Karpas-422 (cell line): ENCODE measurements around the gene NDUFAF5. TPM values are rescaled to one million over a fixed set of nuclear protein-coding genes. Genes with fewer than 3 reads are reported as not detected.

ENCODE experiments used
- DNase-seq: peaks from one replicate; pipeline ENCODE4 v3.0.0-alpha.2; 2015
- H2AFZ ChIP-seq: fragments of 200-600 bp; sonication (generic); 2 replicates; pipeline ENCODE4 v1.6.1; 2014; ENCODE audit warnings: antibody characterized with exemption, low read length, mixed read lengths
- H3K27ac ChIP-seq: fragments of 200-600 bp; sonication (generic); 2 replicates; pipeline ENCODE4 v1.5.1; 2014; ENCODE audit warnings: mild to moderate bottlenecking, low read length, moderate library complexity
- H3K27me3 ChIP-seq: fragments of 200-600 bp; sonication (generic); 2 replicates; pipeline ENCODE4 v1.6.1; 2014; ENCODE audit warnings: low read length, mixed read lengths
- H3K36me3 ChIP-seq: fragments of 200-600 bp; sonication (generic); 2 replicates; pipeline ENCODE4 v1.6.1; 2014; ENCODE audit warnings: low read length, mixed read lengths; ENCODE audit not compliant: insufficient read depth
- H3K4me1 ChIP-seq: fragments of 200-600 bp; sonication (generic); 2 replicates; pipeline ENCODE4 v1.6.1; 2014; ENCODE audit warnings: mild to moderate bottlenecking, low read length, mixed read lengths
- H3K4me2 ChIP-seq: fragments of 200-600 bp; sonication (generic); 2 replicates; pipeline ENCODE4 v1.6.1; 2014; ENCODE audit warnings: low read length, low read depth, mild to moderate bottlenecking; ENCODE audit not compliant: poor library complexity, severe bottlenecking
- H3K4me3 ChIP-seq: fragments of 200-600 bp; sonication (generic); 2 replicates; pipeline ENCODE4 v1.5.1; 2014; ENCODE audit warnings: mild to moderate bottlenecking, antibody characterized with exemption, low read length, mixed read lengths
- H3K79me2 ChIP-seq: fragments of 200-600 bp; sonication (generic); 2 replicates; pipeline ENCODE4 v1.6.1; 2014; ENCODE audit warnings: mild to moderate bottlenecking, low read length, mixed read lengths
- H3K9ac ChIP-seq: fragments of 200-600 bp; sonication (generic); 2 replicates; pipeline ENCODE4 v1.6.0; 2014; ENCODE audit warnings: low read length
- H3K9me2 ChIP-seq: fragments of 200-600 bp; sonication (generic), shearing (Covaris generic); replicated peaks from 2 replicates; pipeline ENCODE4 v1.6.0; 2014; ENCODE audit warnings: mild to moderate bottlenecking, low read length, moderate library complexity; ENCODE audit not compliant: insufficient read depth
- H3K9me3 ChIP-seq: fragments of 300-700, 200-600 bp; sonication (generic); 2 replicates; pipeline ENCODE4 v1.6.1; 2014; ENCODE audit warnings: low read length, mixed read lengths
- H4K20me1 ChIP-seq: fragments of 200-600 bp; sonication (generic); 2 replicates; pipeline ENCODE4 v1.6.1; 2014; ENCODE audit warnings: mild to moderate bottlenecking, antibody characterized with exemption, low read length, low read depth; ENCODE audit not compliant: insufficient read depth
- total RNA-seq: library from RNA; depleted of rRNA; stranded (reverse); fragments of >200 nt; shearing (Covaris generic); gene quantifications from 2 replicates; pipeline ENCODE4 v1.2.3, GENCODE V29; 2014; ENCODE audit warnings: low replicate concordance

Gene NDUFAF5
- total RNA-seq, 1 experiment from 2014 or later: 18.9 TPM

DNA sequence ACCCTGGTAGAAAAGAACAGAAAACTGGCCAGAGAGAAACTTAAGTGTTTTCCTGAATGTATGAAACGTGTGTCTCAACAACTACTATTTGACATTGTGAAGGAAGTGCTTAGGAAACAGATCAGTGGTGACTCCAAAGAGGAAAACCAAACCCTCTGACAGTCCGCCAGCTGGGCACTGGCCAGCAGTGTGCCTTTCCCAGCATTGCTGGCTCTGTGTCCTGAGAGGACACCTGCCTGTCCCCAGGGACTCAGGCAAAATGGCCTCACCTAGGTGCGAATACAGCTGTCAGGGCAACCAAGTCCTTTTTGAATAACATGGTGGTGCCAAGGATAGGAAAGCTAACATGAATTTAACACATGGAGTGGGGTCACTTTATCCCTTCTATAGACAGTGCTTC lies 72.5 kb downstream of the NDUFAF5 start:
- H3K9me2 ChIP-seq: no peaks in the 10 kb centered on the region
- peaks cover 3% of the 10 kb centered on the region for H3K4me1 ChIP-seq
- H3K27ac ChIP-seq: no peak overlapping the region
- H3K9me3 ChIP-seq: no peaks in the 10 kb centered on the region
- H3K9ac ChIP-seq: no peak overlapping the region
- H3K36me3 ChIP-seq: no peaks in the 10 kb centered on the region
- H4K20me1 ChIP-seq: no peaks in the 10 kb centered on the region
- no peak overlapping the region for H2AFZ ChIP-seq
- no peaks in the 10 kb centered on the region for H3K79me2 ChIP-seq
- no peaks in the 10 kb centered on the region for H3K27me3 ChIP-seq
- H3K4me2 ChIP-seq: no peak overlapping the region
- no peak for DNase-seq
- H3K4me3 ChIP-seq: no peak overlapping the region

DNA sequence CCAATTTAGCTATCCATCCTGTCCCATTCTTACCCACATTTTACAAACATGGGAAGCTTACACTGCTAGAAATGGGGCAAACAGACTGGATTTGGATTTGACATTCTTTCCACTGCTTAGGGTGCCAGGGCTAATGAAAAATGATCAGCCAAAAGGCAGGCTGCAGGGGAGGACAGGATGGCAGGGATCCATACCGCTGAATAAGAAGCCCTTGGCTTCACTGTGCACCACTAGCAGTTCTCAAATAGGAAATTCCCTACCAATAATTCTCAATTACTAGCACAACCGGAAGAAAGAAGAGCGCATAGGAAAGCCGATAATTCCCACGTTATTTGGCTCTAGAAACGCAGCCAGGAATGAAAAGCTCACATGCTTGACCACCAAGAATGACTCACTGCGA lies 73.1 kb downstream of the NDUFAF5 start:
- H3K4me2 ChIP-seq: no peak overlapping the region
- H3K27me3 ChIP-seq: no peaks in the 10 kb centered on the region
- DNase-seq: no peak
- no peaks in the 10 kb centered on the region for H3K36me3 ChIP-seq
- H3K79me2 ChIP-seq: no peaks in the 10 kb centered on the region
- no peaks in the 10 kb centered on the region for H3K9me3 ChIP-seq
- H4K20me1 ChIP-seq: no peaks in the 10 kb centered on the region
- H3K9ac ChIP-seq: no peak overlapping the region
- H2AFZ ChIP-seq: no peak overlapping the region
- H3K4me1 ChIP-seq: peaks cover 3% of the 10 kb centered on the region
- no peaks in the 10 kb centered on the region for H3K9me2 ChIP-seq
- H3K27ac ChIP-seq: no peak overlapping the region
- H3K4me3 ChIP-seq: no peak overlapping the region

DNA sequence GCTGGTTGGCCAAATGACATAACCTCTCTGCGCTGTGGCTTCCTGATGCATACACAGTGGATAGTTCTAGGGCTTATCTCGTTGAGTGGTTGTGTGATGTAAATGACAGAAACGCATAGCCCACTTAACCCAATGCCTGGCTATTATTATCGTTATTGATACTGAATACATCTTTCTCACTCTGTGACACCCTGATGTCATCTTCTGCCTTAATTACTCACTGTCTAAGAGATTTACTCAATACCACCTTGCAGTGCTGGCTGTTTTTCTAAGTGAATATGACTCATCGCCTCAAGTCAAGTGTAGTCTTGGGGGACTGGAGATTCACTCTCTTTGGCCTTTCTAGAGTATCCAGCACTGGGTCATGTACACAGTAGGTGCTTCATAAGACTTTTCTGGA lies 73.6 kb downstream of the NDUFAF5 start:
- H3K4me1 ChIP-seq: peaks cover 3% of the 10 kb centered on the region
- H3K9me2 ChIP-seq: no peaks in the 10 kb centered on the region

DNA sequence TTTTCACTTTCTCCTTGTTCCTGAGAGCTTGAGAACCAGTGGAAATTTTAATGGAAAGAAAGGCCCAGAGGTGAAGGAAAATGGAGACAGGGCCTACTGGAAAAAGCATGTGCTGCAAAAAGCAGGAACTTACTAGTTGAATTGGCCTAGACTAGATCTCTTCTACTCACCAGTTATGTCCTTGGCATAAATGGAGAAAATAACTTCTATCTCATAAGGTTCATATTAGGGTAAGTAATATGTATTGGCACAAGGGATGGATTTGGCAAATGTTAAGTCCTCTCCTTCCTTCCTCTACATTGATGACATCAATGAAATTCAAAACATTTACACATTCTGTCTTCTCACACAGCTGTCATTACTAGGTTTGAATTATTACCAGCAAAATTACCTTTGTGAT lies 74.0 kb downstream of the NDUFAF5 start:
- no peaks in the 10 kb centered on the region for H3K27me3 ChIP-seq
- H3K9me2 ChIP-seq: no peaks in the 10 kb centered on the region
- peaks cover 3% of the 10 kb centered on the region for H3K4me1 ChIP-seq

More for the DNA sequence above, 73.6 kb downstream of the NDUFAF5 start:
- Histone ChIP-seq H3K36me3 (no peaks in the 10 kb centered on the region), H3K27me3 (no peaks in the 10 kb centered on the region), H2AFZ (no peak overlapping the region), H3K27ac (no peak overlapping the region), H3K79me2 (no peaks in the 10 kb centered on the region), H3K4me3 (no peak overlapping the region), H3K4me2 (no peak overlapping the region), H3K9me3 (no peaks in the 10 kb centered on the region), H3K9ac (no peak overlapping the region), H4K20me1 (no peaks in the 10 kb centered on the region)
- DNase-seq: no peak

DNA sequence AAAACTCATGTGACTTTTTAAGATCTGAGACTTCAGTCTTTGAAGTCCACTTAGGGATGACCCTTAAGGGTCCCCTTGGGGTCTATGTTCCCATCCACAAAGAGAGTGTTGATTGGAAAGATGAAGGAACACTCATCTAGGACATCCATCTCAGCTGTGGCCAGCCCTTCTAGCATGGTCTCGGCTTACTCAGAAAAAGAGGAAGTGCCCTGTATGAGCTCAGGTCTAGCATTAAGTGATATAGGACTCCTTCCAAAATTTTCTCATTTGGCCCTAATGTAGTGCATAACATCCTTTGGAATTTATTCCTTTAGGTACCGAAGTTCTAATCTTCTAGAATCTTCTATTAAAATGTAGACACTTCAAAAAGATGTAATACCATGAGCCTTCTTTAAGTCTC lies 77.4 kb downstream of the NDUFAF5 start:
- Histone ChIP-seq H3K9ac (no peak overlapping the region), H3K36me3 (no peaks in the 10 kb centered on the region), H3K4me3 (no peak overlapping the region), H2AFZ (no peak overlapping the region), H3K9me2 (no peaks in the 10 kb centered on the region), H4K20me1 (no peaks in the 10 kb centered on the region), H3K79me2 (no peaks in the 10 kb centered on the region), H3K4me2 (no peak overlapping the region), H3K9me3 (no peaks in the 10 kb centered on the region), H3K4me1 (no peaks in the 10 kb centered on the region), H3K27me3 (no peaks in the 10 kb centered on the region), H3K27ac (no peak overlapping the region)
- DNase-seq: peak; percentile 66

More for the DNA sequence above, 74.0 kb downstream of the NDUFAF5 start:
- Histone ChIP-seq H3K9ac (no peak overlapping the region), H3K27ac (no peak overlapping the region), H2AFZ (no peak overlapping the region), H4K20me1 (no peaks in the 10 kb centered on the region), H3K4me3 (no peak overlapping the region), H3K36me3 (no peaks in the 10 kb centered on the region), H3K79me2 (no peaks in the 10 kb centered on the region), H3K4me2 (no peak overlapping the region), H3K9me3 (no peaks in the 10 kb centered on the region)
- no peak for DNase-seq

DNA sequence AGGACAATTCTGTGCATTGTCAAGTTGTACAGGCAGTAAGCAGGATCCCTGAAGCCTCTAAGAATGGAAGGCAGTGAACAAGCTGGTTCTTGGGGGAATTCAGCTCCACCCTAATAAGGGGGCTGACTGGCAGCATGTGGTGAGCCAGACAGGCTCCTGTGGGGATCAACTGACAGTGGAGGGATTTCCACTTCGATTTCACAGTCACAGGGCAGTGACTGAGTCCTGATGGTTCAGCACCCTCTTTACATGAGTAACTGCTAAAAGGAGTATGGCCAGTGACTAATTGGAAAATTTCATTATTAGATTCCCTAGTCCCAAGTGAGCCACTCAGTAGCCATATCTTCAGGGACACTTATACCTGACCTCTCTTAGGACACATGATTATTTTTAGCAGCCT lies 78.4 kb downstream of the NDUFAF5 start:
- Histone ChIP-seq H3K4me2 (no peak overlapping the region), H3K79me2 (no peaks in the 10 kb centered on the region), H4K20me1 (no peaks in the 10 kb centered on the region), H3K36me3 (no peaks in the 10 kb centered on the region), H3K9me3 (no peaks in the 10 kb centered on the region), H3K27me3 (no peaks in the 10 kb centered on the region), H3K9ac (no peak overlapping the region), H3K4me3 (no peak overlapping the region), H3K4me1 (no peaks in the 10 kb centered on the region), H3K27ac (no peak overlapping the region), H3K9me2 (no peaks in the 10 kb centered on the region), H2AFZ (no peak overlapping the region)
- no peak for DNase-seq

DNA sequence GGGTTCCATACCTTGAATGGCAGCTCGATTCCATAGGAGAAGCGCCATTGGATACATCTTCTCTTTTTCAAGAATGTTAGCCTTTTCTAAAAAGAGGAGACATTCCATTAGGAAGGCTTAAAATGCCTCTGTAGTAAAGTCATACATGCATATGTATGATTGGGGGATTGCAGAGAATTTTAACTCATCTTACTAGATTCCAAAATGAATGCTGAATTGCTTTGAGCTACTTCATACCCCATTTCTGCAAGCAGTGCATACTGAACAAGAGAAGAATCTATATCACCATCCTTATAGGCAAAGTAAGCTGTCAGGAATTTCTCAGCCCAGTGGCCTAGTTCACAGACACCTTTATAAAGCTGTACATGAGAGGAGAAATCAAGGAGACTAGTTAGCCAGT lies 80.3 kb downstream of the NDUFAF5 start:
- H3K27ac ChIP-seq: no peak overlapping the region
- H2AFZ ChIP-seq: no peak overlapping the region
- no peaks in the 10 kb centered on the region for H4K20me1 ChIP-seq
- H3K9ac ChIP-seq: no peak overlapping the region
- no peaks in the 10 kb centered on the region for H3K4me1 ChIP-seq
- H3K9me3 ChIP-seq: no peaks in the 10 kb centered on the region
- H3K9me2 ChIP-seq: no peaks in the 10 kb centered on the region
- no peak overlapping the region for H3K4me3 ChIP-seq
- no peak for DNase-seq
- H3K4me2 ChIP-seq: no peak overlapping the region
- no peaks in the 10 kb centered on the region for H3K36me3 ChIP-seq
- no peaks in the 10 kb centered on the region for H3K27me3 ChIP-seq
- H3K79me2 ChIP-seq: no peaks in the 10 kb centered on the region

DNA sequence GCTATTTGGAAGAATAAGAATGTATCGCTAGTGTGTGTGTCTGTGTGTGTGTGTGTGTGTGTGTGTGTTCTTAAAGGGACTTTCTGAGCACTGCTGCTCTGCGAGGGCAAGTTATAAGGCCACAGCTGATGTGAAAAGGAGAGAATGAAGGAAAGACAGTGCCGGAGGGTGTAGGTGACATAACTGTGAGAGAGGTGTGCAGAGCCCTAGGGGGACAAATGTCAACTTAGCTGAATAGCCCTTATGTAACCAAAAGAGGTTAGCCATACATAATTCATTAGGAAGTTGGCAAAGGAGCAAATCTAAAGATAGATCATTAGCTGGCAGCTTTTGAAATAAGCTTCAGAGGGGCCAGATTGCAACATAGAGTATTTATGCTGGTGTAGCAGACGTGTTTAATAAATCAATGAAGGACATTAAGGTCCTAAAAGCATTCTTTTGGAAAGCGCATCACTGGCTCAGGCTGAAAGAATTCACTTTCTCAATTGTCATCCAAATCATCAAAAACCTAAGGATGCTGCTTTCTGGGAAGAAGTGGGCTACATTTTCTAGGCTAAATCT lies 81.0 kb downstream of the NDUFAF5 start:
- H2AFZ ChIP-seq: no peak overlapping the region

DNA sequence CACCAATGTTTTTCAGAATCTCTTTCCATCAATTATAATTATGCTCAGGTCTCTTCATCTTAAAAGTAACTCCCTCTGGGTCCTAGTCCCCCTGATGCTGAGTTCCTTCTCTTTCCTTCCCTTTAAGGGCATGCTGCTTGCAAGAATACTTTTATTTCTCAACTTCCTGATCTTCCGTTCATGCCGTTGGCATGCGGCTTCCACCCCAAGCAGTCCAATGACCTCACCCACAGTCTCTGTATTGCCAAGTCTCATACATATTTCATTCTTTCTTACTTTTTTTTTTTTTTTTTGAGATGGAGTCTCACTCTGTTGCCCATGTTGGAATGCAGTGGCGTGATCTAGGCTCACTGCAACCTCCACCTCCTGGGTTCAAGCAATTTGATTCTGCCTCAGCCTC lies 83.5 kb downstream of the NDUFAF5 start:
- H3K9ac ChIP-seq: no peak overlapping the region
- no peak for DNase-seq
- no peak overlapping the region for H3K4me2 ChIP-seq
- H2AFZ ChIP-seq: no peak overlapping the region
- no peaks in the 10 kb centered on the region for H3K9me3 ChIP-seq
- no peaks in the 10 kb centered on the region for H3K27me3 ChIP-seq
- no peaks in the 10 kb centered on the region for H3K79me2 ChIP-seq
- H3K9me2 ChIP-seq: no peaks in the 10 kb centered on the region
- no peaks in the 10 kb centered on the region for H4K20me1 ChIP-seq
- H3K36me3 ChIP-seq: no peaks in the 10 kb centered on the region
- no peak overlapping the region for H3K4me3 ChIP-seq
- no peak overlapping the region for H3K27ac ChIP-seq
- H3K4me1 ChIP-seq: no peaks in the 10 kb centered on the region

More for the DNA sequence above, 81.0 kb downstream of the NDUFAF5 start:
- H3K4me3 ChIP-seq: no peak overlapping the region
- H3K79me2 ChIP-seq: no peaks in the 10 kb centered on the region
- H3K36me3 ChIP-seq: no peaks in the 10 kb centered on the region
- H3K9me3 ChIP-seq: no peaks in the 10 kb centered on the region
- H3K4me1 ChIP-seq: no peaks in the 10 kb centered on the region
- H3K4me2 ChIP-seq: no peak overlapping the region
- no peak for DNase-seq
- no peak overlapping the region for H3K9ac ChIP-seq
- H4K20me1 ChIP-seq: no peaks in the 10 kb centered on the region
- no peaks in the 10 kb centered on the region for H3K9me2 ChIP-seq
- no peaks in the 10 kb centered on the region for H3K27me3 ChIP-seq
- H3K27ac ChIP-seq: no peak overlapping the region
